ENCODE data around the gene RASGRP4.

RASGRP4 gene

DNA sequence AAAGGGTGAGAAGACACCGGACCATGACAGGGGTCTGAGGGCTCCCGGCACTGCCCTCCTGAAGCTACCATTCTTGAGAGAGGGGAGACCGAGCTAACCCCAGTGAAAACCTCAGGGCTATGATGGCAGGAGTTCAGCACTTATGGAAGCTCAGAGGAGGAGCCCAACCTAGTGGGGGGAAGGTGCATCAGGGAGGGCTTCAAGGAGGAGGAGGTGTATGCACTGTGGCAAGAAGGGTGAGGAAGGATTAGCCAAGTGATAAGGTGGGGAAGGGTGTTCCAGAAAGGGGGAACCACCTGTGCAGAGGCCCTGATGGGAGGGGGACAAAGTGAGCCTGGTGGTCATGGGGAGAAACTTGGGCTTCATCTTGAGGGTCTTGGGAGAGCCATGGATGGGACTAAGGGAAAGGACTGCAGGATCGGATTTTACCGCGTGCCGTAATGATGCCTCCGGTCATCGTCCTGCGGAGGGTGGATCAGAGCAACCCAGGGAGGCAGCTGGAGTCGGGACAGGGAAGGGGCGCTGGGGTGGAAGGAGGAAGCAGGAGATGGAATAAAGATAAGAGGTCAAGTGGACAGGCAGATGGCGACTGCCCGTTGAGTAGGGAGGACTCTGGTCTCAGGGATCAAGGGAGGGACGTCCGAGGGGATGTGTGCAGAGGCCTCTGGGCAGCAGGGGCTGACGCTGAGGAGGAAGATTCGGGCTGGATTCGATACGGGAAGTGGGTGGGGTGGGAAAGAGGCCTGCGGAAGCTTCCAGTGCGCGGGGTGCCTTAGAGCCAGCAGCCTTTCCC is 65.0 kb downstream of the RASGRP4 start:
- Histone ChIP-seq H3K36me3 (ENCODE audit: control insufficient read depth, insufficient read depth, low read length) (no peaks in the 10 kb centered on the region), H3K9me3 (ENCODE audit: control insufficient read depth, low read length) (no peaks in the 10 kb centered on the region), H3K27ac (ENCODE audit: insufficient read depth, low read depth, low read length, poor library complexity, severe bottlenecking) (no peak overlapping the region), H3K4me1 (ENCODE audit: control insufficient read depth, insufficient read depth, low read length) (no peaks in the 10 kb centered on the region), H3K4me3 (ENCODE audit: insufficient read depth, low read depth, low read length) (peak overlapping the region; percentile 42), H3K27me3 (ENCODE audit: control insufficient read depth, insufficient read depth, low read length, poor library complexity, severe bottlenecking) (peaks cover 49% of the 10 kb centered on the region)
- WGBS, 2 experiments, result 27 to 30% methylated on average over 23 of the region's 23 CpGs

DNA sequence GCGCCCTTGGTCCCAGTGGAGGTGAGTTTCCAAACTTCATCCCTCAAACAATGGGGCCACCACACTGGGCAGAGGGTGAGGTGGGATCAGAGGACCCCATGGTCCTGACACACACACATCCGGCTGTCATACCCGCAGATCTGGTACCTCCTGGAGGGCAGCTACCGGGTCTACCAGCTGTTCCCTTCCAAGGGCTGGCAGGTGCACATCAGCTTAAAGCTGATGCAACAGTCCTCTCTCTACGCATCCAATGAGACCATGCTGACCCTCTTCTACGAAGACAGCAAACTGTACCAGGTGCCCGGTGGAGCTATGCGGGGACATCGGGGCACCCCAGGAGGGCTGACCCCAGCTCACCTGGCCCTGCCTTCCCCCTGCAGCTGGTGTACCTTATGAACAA is 65.7 kb downstream of the RASGRP4 start:
- Histone ChIP-seq H3K4me1 (ENCODE audit: control insufficient read depth, insufficient read depth, low read length) (no peaks in the 10 kb centered on the region), H3K27ac (ENCODE audit: insufficient read depth, low read depth, low read length, poor library complexity, severe bottlenecking) (no peak overlapping the region), H3K36me3 (ENCODE audit: control insufficient read depth, insufficient read depth, low read length) (no peaks in the 10 kb centered on the region), H3K27me3 (ENCODE audit: control insufficient read depth, insufficient read depth, low read length, poor library complexity, severe bottlenecking) (peaks cover 50% of the 10 kb centered on the region), H3K9me3 (ENCODE audit: control insufficient read depth, low read length) (no peaks in the 10 kb centered on the region), H3K4me3 (ENCODE audit: insufficient read depth, low read depth, low read length) (no peak overlapping the region)
- 91% methylated on average over 9 of the region's 9 CpGs for WGBS, 2 experiments

DNA sequence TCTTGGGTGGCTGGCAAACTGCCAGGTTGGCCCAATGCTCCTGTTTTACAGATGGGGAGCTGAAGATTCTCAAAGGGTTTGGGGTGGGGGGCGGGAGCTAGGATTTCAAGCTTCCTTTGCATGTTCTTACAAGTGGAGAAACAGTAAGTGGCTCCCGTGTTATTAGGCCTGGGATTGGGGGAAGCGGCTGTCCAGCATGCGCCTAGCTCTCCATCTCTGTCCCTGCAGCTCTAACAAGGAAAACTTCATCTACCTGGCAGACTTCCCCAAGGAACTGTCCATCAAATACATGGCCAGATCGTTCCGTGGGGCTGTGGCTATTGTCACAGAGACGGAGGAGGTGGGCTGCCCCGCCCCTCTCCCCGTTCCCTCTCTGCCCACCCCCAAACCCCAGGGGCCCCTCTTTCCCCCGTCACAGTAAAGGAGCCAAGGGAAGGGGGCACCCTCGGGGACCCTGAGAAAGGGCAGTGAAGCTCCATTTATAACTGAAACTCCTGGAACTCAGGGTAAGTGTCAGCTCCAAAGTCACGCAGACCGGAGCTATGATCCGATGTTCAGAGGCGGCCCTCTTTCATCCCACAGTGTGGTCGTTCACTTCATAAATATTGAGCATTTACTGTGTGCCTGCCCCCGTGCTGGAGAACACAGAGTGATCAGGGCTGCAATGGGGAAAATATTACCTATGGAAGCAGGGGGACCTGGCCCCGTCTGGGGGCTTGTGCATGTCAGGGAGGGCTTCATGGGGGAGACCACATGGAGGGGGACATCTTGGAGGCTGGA is 66.6 kb downstream of the RASGRP4 start:
- Histone ChIP-seq H3K27me3 (ENCODE audit: control insufficient read depth, insufficient read depth, low read length, poor library complexity, severe bottlenecking) (peaks cover 50% of the 10 kb centered on the region), H3K4me1 (ENCODE audit: control insufficient read depth, insufficient read depth, low read length) (no peaks in the 10 kb centered on the region)
- 66 to 69% methylated on average over 16 to 18 of the region's 18 CpGs for WGBS, 2 experiments

More for the DNA sequence above, 66.6 kb downstream of the RASGRP4 start:
- no peak overlapping the region for H3K27ac ChIP-seq (ENCODE audit: insufficient read depth, low read depth, low read length, poor library complexity, severe bottlenecking)
- no peaks in the 10 kb centered on the region for H3K9me3 ChIP-seq (ENCODE audit: control insufficient read depth, low read length)
- H3K4me3 ChIP-seq (ENCODE audit: insufficient read depth, low read depth, low read length), result no peak overlapping the region
- H3K36me3 ChIP-seq (ENCODE audit: control insufficient read depth, insufficient read depth, low read length), result no peaks in the 10 kb centered on the region
